Neuronal stem cell (in vitro differentiated cells): ENCODE results near the gene PRRT1.

Experiments used
- DNase-seq: peaks from one replicate; pipeline ENCODE4 v3.0.0-alpha.2; 2013; ENCODE audit warnings: low spot score
- H2AFZ ChIP-seq: one replicate; pipeline ENCODE4 v1.6.1; 2013; ENCODE audit warnings: mild to moderate bottlenecking, low read length, inconsistent platforms
- H2AK5ac ChIP-seq: 2 replicates; pipeline ENCODE4 v1.6.1; 2013; ENCODE audit warnings: low read depth, mild to moderate bottlenecking, inconsistent platforms, low read length, moderate library complexity, mixed read lengths
- H2BK120ac ChIP-seq: 2 replicates; pipeline ENCODE4 v1.6.1; 2013; ENCODE audit warnings: low read depth, mild to moderate bottlenecking, inconsistent platforms, low read length, moderate library complexity, mixed read lengths
- H2BK12ac ChIP-seq: one replicate; pipeline ENCODE4 v1.6.1; 2013; ENCODE audit warnings: low read length, inconsistent platforms
- H2BK15ac ChIP-seq: 2 replicates; pipeline ENCODE4 v1.6.1; 2013; ENCODE audit warnings: mild to moderate bottlenecking, low read length, inconsistent platforms, mixed read lengths
- H2BK5ac ChIP-seq: one replicate; pipeline ENCODE4 v1.6.1; 2013; ENCODE audit warnings: inconsistent platforms, mild to moderate bottlenecking, low read length, moderate library complexity
- H3K14ac ChIP-seq: one replicate; pipeline ENCODE4 v1.6.1; 2013; ENCODE audit warnings: low read length, inconsistent platforms
- H3K18ac ChIP-seq: 2 replicates; pipeline ENCODE4 v1.6.1; 2013; ENCODE audit warnings: low read length, inconsistent platforms
- H3K23ac ChIP-seq: 2 replicates; pipeline ENCODE4 v1.6.1; 2013; ENCODE audit warnings: low read depth, mild to moderate bottlenecking, mixed read lengths, low read length, inconsistent platforms; ENCODE audit not compliant: poor library complexity
- H3K27ac ChIP-seq: replicated peaks from 3 replicates; pipeline ENCODE4 v1.5.1; 2013; ENCODE audit warnings: low read length, inconsistent platforms
- H3K27me3 ChIP-seq, 3 experiments: 2 replicates each; pipeline ENCODE4 v1.6.1; 2013; ENCODE audit warnings: low read length in 3 of 3, mild to moderate bottlenecking in 2 of 3, inconsistent platforms in 1 of 3, low read depth in 1 of 3, mixed read lengths in 1 of 3, moderate library complexity in 1 of 3; ENCODE audit not compliant: control insufficient read depth in 3 of 3, insufficient read depth in 3 of 3
- H3K36me3 ChIP-seq, 2 donors: replicated peaks in 1 of 2; 2 replicates each; pipeline ENCODE4 v1.6.1; 2013; ENCODE audit warnings: low read length in 2 of 2; ENCODE audit not compliant: control insufficient read depth in 2 of 2, insufficient read depth in 2 of 2
- H3K4ac ChIP-seq: 2 replicates; pipeline ENCODE4 v1.6.1; 2013; ENCODE audit warnings: inconsistent platforms, mild to moderate bottlenecking, low read length, moderate library complexity
- H3K4me1 ChIP-seq, 2 donors: 1 replicate in 1 of 2; 2 replicates in 1 of 2; pipeline ENCODE4 v1.6.1; 2013; ENCODE audit warnings: low read length in 2 of 2, low read depth in 1 of 2; ENCODE audit not compliant: control insufficient read depth in 2 of 2, insufficient read depth in 1 of 2
- H3K4me2 ChIP-seq: one replicate; pipeline ENCODE4 v1.6.1; 2013; ENCODE audit warnings: mild to moderate bottlenecking, low read length, inconsistent platforms; ENCODE audit not compliant: insufficient read depth, poor library complexity, severe bottlenecking
- H3K4me3 ChIP-seq, 2 donors: 2 replicates each; pipeline ENCODE4 v1.5.1; 2013; ENCODE audit warnings: low read length in 2 of 2, mild to moderate bottlenecking in 2 of 2, inconsistent platforms in 1 of 2, moderate library complexity in 1 of 2
- H3K79me1 ChIP-seq: one replicate; pipeline ENCODE4 v1.6.1; 2013; ENCODE audit warnings: low read depth, mild to moderate bottlenecking, inconsistent platforms, low read length, moderate library complexity
- H3K9ac ChIP-seq: one replicate; pipeline ENCODE4 v1.6.1; 2013; ENCODE audit warnings: mild to moderate bottlenecking, low read depth, low read length, inconsistent platforms; ENCODE audit not compliant: poor library complexity
- H3K9me3 ChIP-seq, 2 donors: replicated peaks in 1 of 2; 2 replicates each; pipeline versions ENCODE3 to v1.6.1; 2013; ENCODE audit warnings: low read length in 2 of 2, mild to moderate bottlenecking in 2 of 2, inconsistent platforms in 1 of 2, low read depth in 1 of 2, mixed read lengths in 1 of 2, moderate library complexity in 1 of 2; ENCODE audit not compliant: control insufficient read depth in 2 of 2, insufficient read depth in 1 of 2
- H4K8ac ChIP-seq: one replicate; pipeline ENCODE4 v1.6.1; 2013; ENCODE audit warnings: low read depth, mild to moderate bottlenecking, inconsistent platforms, low read length, moderate library complexity
- H4K91ac ChIP-seq: one replicate; pipeline ENCODE4 v1.6.1; 2013; ENCODE audit warnings: low read length, low read depth, mild to moderate bottlenecking, inconsistent platforms; ENCODE audit not compliant: poor library complexity
- WGBS, 2 donors: extraction: QIAGEN DNeasy Blood & Tissue Kit; methylation state at CpG; one replicate each; pipeline ENCODE4 v1.1.7; 2013; ENCODE audit warnings: missing lambda C conversion rate in 2 of 2, mixed read lengths in 1 of 2; ENCODE audit not compliant: insufficient read length in 2 of 2, insufficient replicate concordance in 1 of 2; ENCODE audit errors: extremely low coverage in 2 of 2; 5-methylcytosine and 5-hydroxymethylcytosine counted together

PRRT1 gene

DNA sequence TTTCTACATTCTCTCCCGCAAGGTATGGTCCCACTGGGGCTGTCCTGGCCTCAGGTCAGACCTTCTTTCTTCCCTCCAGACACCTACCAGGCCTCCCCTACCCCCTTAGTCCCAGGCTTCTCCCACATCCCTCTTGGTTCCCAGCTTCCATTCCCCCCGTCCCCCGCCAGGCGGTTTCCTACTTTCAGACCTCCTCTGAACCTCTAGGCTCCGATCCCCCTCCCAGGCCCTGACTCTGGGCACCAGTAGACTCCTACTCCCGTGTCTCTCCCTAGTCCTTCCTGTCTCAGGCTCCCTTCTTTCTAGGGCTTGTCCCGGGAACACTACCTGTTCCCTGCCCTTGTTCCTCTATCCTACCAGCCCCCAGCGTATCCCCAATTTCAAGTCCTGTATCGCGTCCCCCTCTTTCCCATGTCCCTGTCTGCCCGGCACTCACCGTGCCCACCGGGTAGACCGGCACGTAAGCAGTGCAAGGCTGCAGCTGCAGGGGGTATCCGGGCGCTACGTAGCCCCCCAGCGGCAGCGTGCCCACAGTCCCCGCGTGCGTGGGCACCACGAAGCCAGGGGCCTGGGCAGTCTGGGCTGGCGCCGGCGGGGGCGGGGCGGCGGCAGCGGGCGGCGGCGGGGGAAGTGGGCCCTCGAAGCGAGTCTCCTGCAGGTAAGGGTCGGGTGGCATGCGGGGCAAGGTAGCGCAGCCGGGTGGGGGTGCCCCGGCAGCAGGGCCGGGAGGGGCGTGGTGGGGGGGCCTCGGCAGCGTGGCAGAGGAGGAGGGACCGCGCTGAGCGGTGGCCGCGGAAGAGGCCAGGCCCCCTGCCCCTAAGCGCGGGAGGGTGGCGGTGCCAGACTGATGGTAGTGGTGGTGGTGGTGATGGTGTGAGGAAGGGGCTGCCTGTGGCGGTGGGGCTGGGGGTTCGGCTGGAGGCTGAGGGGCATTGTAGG lies 1.5 kb downstream of the PRRT1 start:
- peaks cover 10% of the 10 kb centered on the region for H3K79me1 ChIP-seq
- no peak for DNase-seq
- no peak overlapping the region for H3K23ac ChIP-seq
- H3K14ac ChIP-seq, result no peak overlapping the region
- H3K18ac ChIP-seq, result peak overlapping the region; percentile 23
- no peak overlapping the region for H2AK5ac ChIP-seq
- no peak overlapping the region for H4K8ac ChIP-seq
- H2AFZ ChIP-seq, result no peak overlapping the region
- H3K4me2 ChIP-seq, result peak overlapping the region; percentile 51
- peaks cover 2% of the 10 kb centered on the region in 2 donors for H3K36me3 ChIP-seq
- no peak overlapping the region for H2BK12ac ChIP-seq
- H2BK15ac ChIP-seq, result no peak overlapping the region
- no peak overlapping the region for H3K27ac ChIP-seq
- WGBS, 2 donors, result no CpG with 5 or more reads among the region's 55 CpGs
- H3K9me3 ChIP-seq, result no peaks in the 10 kb centered on the region
- no peak overlapping the region for H3K4ac ChIP-seq
- H3K9ac ChIP-seq, result peak overlapping the region; percentile 68
- peak overlapping the region in 1 of 2 donors; percentile 72 for H3K4me3 ChIP-seq
- no peak overlapping the region for H2BK5ac ChIP-seq
- peaks cover 0 to 33% (median 0%) of the 10 kb centered on the region in 3 experiments for H3K27me3 ChIP-seq
- H2BK120ac ChIP-seq, result peak overlapping the region; percentile 28
- no peak overlapping the region for H4K91ac ChIP-seq
- H3K4me1 ChIP-seq, result peaks cover 21 to 25% of the 10 kb centered on the region in 2 donors

DNA sequence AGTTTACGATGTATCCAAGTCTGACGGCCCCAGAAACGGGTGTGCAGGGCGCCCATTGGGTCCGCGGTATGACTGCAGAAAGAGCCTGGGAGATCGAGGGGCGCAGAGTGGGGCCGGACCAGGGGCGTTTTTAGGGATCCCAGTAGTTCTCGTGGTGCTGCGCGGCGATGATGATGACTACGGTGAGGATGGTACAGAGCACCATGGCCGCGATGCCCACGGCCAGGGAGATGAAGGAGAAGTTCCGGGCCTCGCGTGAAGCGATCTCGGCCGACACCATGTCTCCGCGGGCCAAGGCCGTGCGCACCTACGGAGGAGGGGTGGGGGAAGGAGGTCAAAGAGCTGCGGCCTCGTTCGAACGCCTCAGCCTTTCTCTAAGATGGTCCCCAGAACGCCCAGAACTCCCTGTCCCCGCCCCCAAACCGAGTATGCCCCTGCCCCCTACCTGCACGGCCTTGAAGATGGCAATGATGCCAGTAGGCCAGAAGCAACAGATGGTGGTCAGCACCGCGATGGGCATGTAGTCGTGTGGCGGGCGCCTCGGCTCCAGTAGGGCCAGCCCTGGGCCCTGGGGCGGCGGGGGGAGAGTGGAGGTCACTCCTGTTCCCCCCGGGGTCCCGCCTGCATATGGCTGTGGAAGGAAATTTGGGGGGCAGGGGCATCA lies 2.5 kb downstream of the PRRT1 start:
- no peak overlapping the region for H3K14ac ChIP-seq
- H2AFZ ChIP-seq, result no peak overlapping the region
- H3K27ac ChIP-seq, result no peak overlapping the region
- H3K18ac ChIP-seq, result peak overlapping the region; percentile 52
- H2BK5ac ChIP-seq, result no peak overlapping the region
- peaks cover 0 to 33% (median 0%) of the 10 kb centered on the region in 3 experiments for H3K27me3 ChIP-seq
- no peaks in the 10 kb centered on the region for H3K9me3 ChIP-seq
- H2BK15ac ChIP-seq, result peak overlapping the region; percentile 27
- H3K4me1 ChIP-seq, result peaks cover 16 to 21% of the 10 kb centered on the region in 2 donors
- H3K4ac ChIP-seq, result no peak overlapping the region
- H2BK12ac ChIP-seq, result no peak overlapping the region
- peak overlapping the region; percentile 14 for H2AK5ac ChIP-seq
- no peak overlapping the region for H4K91ac ChIP-seq
- no peaks in the 10 kb centered on the region for H3K36me3 ChIP-seq
- peak overlapping the region; percentile 21 for H3K4me2 ChIP-seq
- H4K8ac ChIP-seq, result no peak overlapping the region
- H3K4me3 ChIP-seq, result peak overlapping the region in 1 of 2 donors; percentile 8
- no peak for DNase-seq
- no peak overlapping the region for H3K9ac ChIP-seq
- H3K79me1 ChIP-seq, result peaks cover under 1% of the 10 kb centered on the region
- no peak overlapping the region for H2BK120ac ChIP-seq
- no peak overlapping the region for H3K23ac ChIP-seq
- no CpG with 5 or more reads among the region's 47 CpGs for WGBS, 2 donors

DNA sequence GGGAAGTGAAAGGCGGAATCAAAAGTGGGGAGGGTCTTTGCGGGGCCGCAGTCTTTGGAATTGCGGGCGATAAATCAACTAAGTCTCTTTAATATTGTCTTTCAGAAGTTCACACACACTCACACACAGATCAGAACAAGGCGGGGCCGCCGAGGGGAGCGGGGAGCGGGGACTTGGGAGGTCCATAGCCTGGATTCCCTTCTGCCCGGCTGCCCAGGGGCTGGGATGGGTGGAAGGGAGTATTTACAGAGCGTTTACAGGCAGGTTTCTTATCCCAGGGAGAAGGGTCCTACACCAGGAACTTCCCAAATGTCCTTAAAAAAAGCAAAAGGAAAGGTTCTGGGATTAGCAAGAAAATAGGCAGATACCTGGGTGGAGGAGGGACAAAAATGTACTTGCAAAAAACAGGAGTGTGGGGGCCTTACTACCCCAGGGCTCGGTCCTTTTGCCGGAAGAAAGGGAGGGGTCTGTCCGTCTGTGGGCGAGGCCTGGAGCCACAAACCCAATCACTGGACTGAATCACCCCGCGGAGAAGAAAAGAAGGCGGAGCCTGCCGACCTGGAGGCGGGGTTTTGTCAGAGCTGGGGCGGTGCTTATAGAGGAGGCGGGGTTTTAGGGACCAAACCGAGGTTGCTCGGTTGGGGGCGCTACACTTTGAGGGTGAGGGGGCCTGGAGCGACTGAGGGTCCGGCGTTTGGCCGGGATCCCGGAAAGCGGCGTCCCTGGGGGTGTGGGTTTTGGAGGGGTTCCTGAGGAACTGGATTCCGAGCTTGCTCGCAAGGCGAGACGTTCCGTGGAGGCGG lies 3.2 kb downstream of the PRRT1 start:
- Histone ChIP-seq H3K9me3 (no peaks in the 10 kb centered on the region), H2BK5ac (no peak overlapping the region), H3K14ac (no peak overlapping the region), H3K4ac (no peak overlapping the region), H3K9ac (no peak overlapping the region), H2BK15ac (no peak overlapping the region), H3K4me3 (peak overlapping the region in 1 of 2 donors; percentile 8), H3K27me3 (peaks cover 0 to 33% (median 0%) of the 10 kb centered on the region in 3 experiments), H3K79me1 (no peaks in the 10 kb centered on the region), H4K8ac (no peak overlapping the region), H2AK5ac (peak overlapping the region; percentile 13), H4K91ac (no peak overlapping the region), H3K4me1 (peaks cover 16 to 21% of the 10 kb centered on the region in 2 donors), H2BK120ac (no peak overlapping the region), H3K4me2 (peak overlapping the region; percentile 21), H3K27ac (no peak overlapping the region), H3K36me3 (no peaks in the 10 kb centered on the region), H3K23ac (no peak overlapping the region), H2AFZ (no peak overlapping the region), H2BK12ac (no peak overlapping the region), H3K18ac (no peak overlapping the region)
- WGBS, 2 donors, result no CpG with 5 or more reads among the region's 39 CpGs
- DNase-seq, result no peak
